Endodermal cell (in vitro differentiated cells): Measurements from ENCODE around the gene CCDC181. TPM values are rescaled to one million over a fixed set of nuclear protein-coding genes. Genes with fewer than 3 reads are reported as not detected.

Experiments used
- DNase-seq: peaks from one replicate; pipeline ENCODE4 v3.0.0-alpha.2; 2017
- H3K27ac ChIP-seq: 2 replicates; pipeline ENCODE4 v1.5.1; 2013; ENCODE audit warnings: mild to moderate bottlenecking, low read depth, low read length, moderate library complexity
- H3K27me3 ChIP-seq: 2 replicates; pipeline ENCODE4 v1.6.1; 2013; ENCODE audit warnings: mild to moderate bottlenecking, low read length, moderate library complexity; ENCODE audit not compliant: insufficient read depth, control insufficient read depth, poor library complexity, severe bottlenecking
- H3K36me3 ChIP-seq: 2 replicates; pipeline ENCODE4 v1.7.0; 2013; ENCODE audit warnings: mild to moderate bottlenecking, low read length, moderate library complexity; ENCODE audit not compliant: control insufficient read depth, insufficient read depth
- H3K4me1 ChIP-seq: one replicate; pipeline ENCODE4 v1.7.0; 2013; ENCODE audit warnings: low read length; ENCODE audit not compliant: control insufficient read depth, insufficient read depth
- H3K4me3 ChIP-seq: 2 replicates; pipeline ENCODE4 v1.5.1; 2013; ENCODE audit warnings: mild to moderate bottlenecking, low read length, moderate library complexity
- H3K9ac ChIP-seq: 2 replicates; pipeline ENCODE4 v1.6.1; 2013; ENCODE audit warnings: mild to moderate bottlenecking, low read length, moderate library complexity; ENCODE audit not compliant: poor library complexity, severe bottlenecking; ENCODE audit errors: extremely low read depth
- H3K9me3 ChIP-seq: 2 replicates; pipeline ENCODE4 v1.6.1; 2013; ENCODE audit warnings: mild to moderate bottlenecking, low read length, moderate library complexity; ENCODE audit not compliant: control insufficient read depth
- H3K27ac Mint-ChIP-seq: 2 replicates; pipeline ENCODE4 v1.8.0; 2020; ENCODE audit warnings: mixed read lengths
- H3K27me3 Mint-ChIP-seq: 2 replicates; pipeline ENCODE4 v1.8.0; 2021; ENCODE audit warnings: mild to moderate bottlenecking, mixed read lengths; ENCODE audit not compliant: insufficient read depth
- H3K36me3 Mint-ChIP-seq: 2 replicates; pipeline ENCODE4 v1.8.0; 2020; ENCODE audit warnings: low read depth, mixed read lengths
- H3K4me1 Mint-ChIP-seq: 2 replicates; pipeline ENCODE4 v1.8.0; 2020; ENCODE audit warnings: mixed read lengths
- H3K4me3 Mint-ChIP-seq: 2 replicates; pipeline ENCODE4 v1.8.0; 2020; ENCODE audit warnings: mild to moderate bottlenecking, moderate library complexity, mixed read lengths
- H3K9me3 Mint-ChIP-seq: 2 replicates; pipeline ENCODE4 v1.8.0; 2020; ENCODE audit warnings: mild to moderate bottlenecking, mixed read lengths
- WGBS, 2 experiments: methylation state at CpG; one replicate each; pipeline versions ENCODE4 v1.1.5 to v1.1.7; 2013; ENCODE audit warnings: missing lambda C conversion rate in 2 of 2, mixed read lengths in 1 of 2; ENCODE audit not compliant: insufficient coverage in 1 of 2, insufficient read length in 1 of 2; 5-methylcytosine and 5-hydroxymethylcytosine counted together
- total RNA-seq, 2 donors: library from RNA; stranded (reverse); fragmentation: NEBNext Ultra II Directional in 1 of 2; extraction: Animal tissue kit (Norgen Biotek cat#: 25700) in 1 of 2; gene quantifications; 2 replicates in 1 of 2; 3 replicates in 1 of 2; pipeline ENCODE4 v1.2.1, GENCODE V29; 2021
- TF ChIP-seq, protein P1 (sequence below): fragments of 200-600 bp; sonication (generic); conservative IDR thresholded peaks from 2 replicates; pipeline ENCODE4 v1.5.0; 2021; ENCODE audit warnings: antibody characterized with exemption, mild to moderate bottlenecking

CCDC181 gene
- total RNA-seq, 2 donors from 2014 or later: 4.9 to 7.8 TPM

DNA sequence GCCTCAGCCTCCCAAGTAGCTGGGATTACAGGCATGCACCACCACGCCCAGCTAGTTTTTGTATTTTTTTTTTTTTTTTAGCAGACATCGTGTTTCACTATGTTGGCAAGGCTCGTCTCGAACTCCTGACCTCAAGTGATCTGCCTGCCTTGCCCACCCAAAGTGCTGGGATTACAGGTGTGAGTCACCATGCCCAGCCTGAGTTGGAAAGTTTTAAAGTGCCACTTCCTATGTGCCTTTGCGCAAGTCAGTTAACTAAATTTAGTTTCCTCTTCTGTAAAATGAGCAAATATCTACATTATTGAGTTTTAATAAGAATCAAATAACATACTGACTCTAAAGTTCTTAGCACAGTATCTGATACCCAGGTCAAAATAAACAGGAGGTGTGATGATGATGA is 46.1 kb upstream of the CCDC181 start:
- 89% methylated on average over 4 to 5 of the region's 5 CpGs for WGBS, 2 experiments
- H3K27me3 Mint-ChIP-seq: no peaks in the 10 kb centered on the region
- peaks cover 7% of the 10 kb centered on the region for H3K4me1 Mint-ChIP-seq
- TF ChIP-seq, protein P1, sequence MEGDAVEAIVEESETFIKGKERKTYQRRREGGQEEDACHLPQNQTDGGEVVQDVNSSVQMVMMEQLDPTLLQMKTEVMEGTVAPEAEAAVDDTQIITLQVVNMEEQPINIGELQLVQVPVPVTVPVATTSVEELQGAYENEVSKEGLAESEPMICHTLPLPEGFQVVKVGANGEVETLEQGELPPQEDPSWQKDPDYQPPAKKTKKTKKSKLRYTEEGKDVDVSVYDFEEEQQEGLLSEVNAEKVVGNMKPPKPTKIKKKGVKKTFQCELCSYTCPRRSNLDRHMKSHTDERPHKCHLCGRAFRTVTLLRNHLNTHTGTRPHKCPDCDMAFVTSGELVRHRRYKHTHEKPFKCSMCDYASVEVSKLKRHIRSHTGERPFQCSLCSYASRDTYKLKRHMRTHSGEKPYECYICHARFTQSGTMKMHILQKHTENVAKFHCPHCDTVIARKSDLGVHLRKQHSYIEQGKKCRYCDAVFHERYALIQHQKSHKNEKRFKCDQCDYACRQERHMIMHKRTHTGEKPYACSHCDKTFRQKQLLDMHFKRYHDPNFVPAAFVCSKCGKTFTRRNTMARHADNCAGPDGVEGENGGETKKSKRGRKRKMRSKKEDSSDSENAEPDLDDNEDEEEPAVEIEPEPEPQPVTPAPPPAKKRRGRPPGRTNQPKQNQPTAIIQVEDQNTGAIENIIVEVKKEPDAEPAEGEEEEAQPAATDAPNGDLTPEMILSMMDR: no peak
- H3K9me3 Mint-ChIP-seq: no peaks in the 10 kb centered on the region
- H3K36me3 Mint-ChIP-seq: peaks cover 7% of the 10 kb centered on the region
- Histone ChIP-seq H3K27me3 (no peaks in the 10 kb centered on the region), H3K4me1 (no peaks in the 10 kb centered on the region), H3K27ac (no peak overlapping the region), H3K9me3 (no peaks in the 10 kb centered on the region), H3K36me3 (peaks cover 6% of the 10 kb centered on the region), H3K4me3 (no peak overlapping the region), H3K9ac (no peak overlapping the region)
- no peak overlapping the region for H3K27ac Mint-ChIP-seq
- no peak overlapping the region for H3K4me3 Mint-ChIP-seq
- no peak for DNase-seq

DNA sequence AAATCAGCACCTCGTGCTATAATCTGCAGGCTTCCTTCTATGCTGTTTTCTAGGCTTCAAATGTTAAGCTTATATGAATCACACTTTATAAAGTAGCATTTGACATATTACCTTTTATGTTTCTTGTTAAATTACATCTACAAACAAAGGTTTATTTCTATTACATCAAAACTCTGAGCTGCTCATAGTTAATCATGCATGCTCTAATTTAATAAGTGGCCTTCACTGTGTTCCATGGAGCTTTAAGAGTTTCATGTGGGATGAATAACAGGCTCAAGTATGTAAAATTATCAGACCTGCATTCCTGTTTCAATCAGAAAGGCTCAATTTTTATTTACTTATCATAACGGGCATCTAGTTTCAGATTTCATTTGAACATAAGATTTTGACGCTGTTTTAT is 45.5 kb upstream of the CCDC181 start:
- no peak overlapping the region for H3K27ac Mint-ChIP-seq
- H3K36me3 ChIP-seq: peaks cover 6% of the 10 kb centered on the region
- H3K4me1 Mint-ChIP-seq: peaks cover 7% of the 10 kb centered on the region
- peaks cover 7% of the 10 kb centered on the region for H3K36me3 Mint-ChIP-seq
- H3K4me3 ChIP-seq: no peak overlapping the region
- no peaks in the 10 kb centered on the region for H3K9me3 ChIP-seq
- no peaks in the 10 kb centered on the region for H3K27me3 ChIP-seq
- WGBS, 2 experiments: 94% methylated on average over 2 of the region's 3 CpGs; no CpG with 5 or more reads in 1 of the 2 experiments
- H3K27ac ChIP-seq: no peak overlapping the region
- no peaks in the 10 kb centered on the region for H3K4me1 ChIP-seq
- no peak overlapping the region for H3K9ac ChIP-seq
- H3K27me3 Mint-ChIP-seq: no peaks in the 10 kb centered on the region
- no peak overlapping the region for H3K4me3 Mint-ChIP-seq
- TF ChIP-seq, protein P1: no peak
- DNase-seq: no peak
- no peaks in the 10 kb centered on the region for H3K9me3 Mint-ChIP-seq

DNA sequence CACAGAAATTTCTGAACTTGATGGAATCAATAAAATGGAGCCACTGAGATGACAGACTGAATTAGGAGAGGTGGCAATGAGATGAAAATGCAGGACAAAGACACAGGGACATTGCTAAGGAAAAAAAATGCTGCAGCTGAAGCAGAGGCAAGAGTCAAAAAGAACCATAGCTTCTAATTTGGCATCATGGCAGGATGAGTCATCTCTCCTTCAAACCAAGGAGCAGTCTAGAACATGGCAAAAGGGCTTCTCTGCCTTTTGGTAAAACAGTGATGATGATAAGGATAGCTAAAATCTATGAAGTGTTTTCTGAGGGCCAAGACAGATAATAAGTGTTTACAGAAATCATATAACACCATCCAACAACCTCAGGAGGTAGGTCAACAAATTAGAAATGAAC is 41.7 kb upstream of the CCDC181 start:
- Mint-ChIP-seq H3K9me3 (no peaks in the 10 kb centered on the region), H3K4me3 (no peak overlapping the region), H3K4me1 (no peaks in the 10 kb centered on the region), H3K27me3 (no peaks in the 10 kb centered on the region), H3K36me3 (no peaks in the 10 kb centered on the region), H3K27ac (no peak overlapping the region)
- TF ChIP-seq, protein P1: no peak
- H3K27me3 ChIP-seq: no peaks in the 10 kb centered on the region
- H3K9me3 ChIP-seq: no peaks in the 10 kb centered on the region
- peaks cover 7% of the 10 kb centered on the region for H3K36me3 ChIP-seq
- H3K4me3 ChIP-seq: no peak overlapping the region
- H3K27ac ChIP-seq: no peak overlapping the region
- no peak for DNase-seq
- no peak overlapping the region for H3K9ac ChIP-seq
- H3K4me1 ChIP-seq: no peaks in the 10 kb centered on the region
